B cell (primary cell): ENCODE measurements around the gene LTBP3. TPM values are rescaled to one million over a fixed set of nuclear protein-coding genes. Genes with fewer than 3 reads are reported as not detected.
A peak's percentile ranks its signal among the peaks of the same experiment; 100 is the strongest.

Experiments
- ATAC-seq: fragments of 200-7000 bp; cut with Tn5 transposase; one replicate; pipeline ENCODE4 v1.10.0; 2021; ENCODE audit warnings: low read depth, mild to moderate bottlenecking, moderate number of reproducible peaks, moderate library complexity
- CTCF ChIA-PET: fragments of 350-600 bp; sonication (Branson Sonifier 250); formaldehyde crosslinking; loops from one replicate; lab custom pipeline; 2021; ENCODE audit warnings: antibody characterized with exemption, inconsistent platforms; lab: Charles Lee
- POLR2A ChIA-PET: fragments of 350-600 bp; sonication (Branson Sonifier 250); formaldehyde crosslinking; loops from one replicate; lab custom pipeline; 2021; ENCODE audit warnings: antibody characterized with exemption; lab: Charles Lee
- DNase-seq: peaks from one replicate; pipeline ENCODE4 v3.0.0; 2013
- H2AFZ ChIP-seq: 2 replicates; pipeline ENCODE4 v1.6.1; 2012; ENCODE audit warnings: mild to moderate bottlenecking, low read depth, low read length; ENCODE audit not compliant: insufficient read depth, poor library complexity, severe bottlenecking
- H3K27ac ChIP-seq, 2 donors: 1 replicate in 1 of 2; 2 replicates in 1 of 2; pipeline ENCODE4 v1.5.1; 2012 to 2013; ENCODE audit warnings: low read length in 2 of 2, mild to moderate bottlenecking in 2 of 2, moderate library complexity in 1 of 2
- H3K27me3 ChIP-seq, 4 experiments: fragments of 200-600 bp in 1 of 4; sonication (generic) in 1 of 4; replicated peaks in 1 of 4; 1 replicate in 2 of 4; 2 replicates in 2 of 4; pipeline versions ENCODE4 v1.6.1 to v1.7.0; 2013 to 2016; ENCODE audit warnings: low read length in 3 of 4, mild to moderate bottlenecking in 2 of 4, mixed read lengths in 1 of 4, moderate library complexity in 1 of 4; ENCODE audit not compliant: insufficient read depth in 4 of 4, control insufficient read depth in 3 of 4; ENCODE audit errors: control extremely low read depth in 1 of 4
- H3K36me3 ChIP-seq, 2 experiments: replicated peaks in 1 of 2; 1 replicate in 1 of 2; 2 replicates in 1 of 2; pipeline versions ENCODE4 v1.6.1 to v1.7.1; 2013; ENCODE audit warnings: low read length in 1 of 2; ENCODE audit not compliant: insufficient read depth in 2 of 2, control insufficient read depth in 1 of 2; ENCODE audit errors: control extremely low read depth in 1 of 2, extremely low read depth in 1 of 2
- H3K4me1 ChIP-seq, 2 donors: fragments of 200-600 bp in 1 of 2; sonication (generic) in 1 of 2; 1 replicate in 1 of 2; 2 replicates in 1 of 2; pipeline versions ENCODE4 v1.5.1 to v1.6.1; 2013 to 2017; ENCODE audit warnings: low read length in 2 of 2; ENCODE audit not compliant: control insufficient read depth in 2 of 2, insufficient read depth in 2 of 2
- H3K4me2 ChIP-seq: replicated peaks from 2 replicates; pipeline ENCODE3; 2012; ENCODE audit warnings: mild to moderate bottlenecking, low read depth, low read length; ENCODE audit not compliant: poor library complexity, severe bottlenecking
- H3K4me3 ChIP-seq, 5 experiments: fragments of 200-600 bp in 1 of 5; sonication (generic) in 1 of 5; 1 replicate in 3 of 5; 2 replicates in 2 of 5; pipeline versions ENCODE4 v1.5.1 to v1.7.0; 2011 to 2016; ENCODE audit warnings: low read length in 4 of 5, mild to moderate bottlenecking in 4 of 5, low read depth in 2 of 5, control low read depth in 1 of 5, moderate library complexity in 1 of 5; ENCODE audit not compliant: insufficient read depth in 1 of 5; ENCODE audit errors: control extremely low read depth in 1 of 5, extremely low read depth in 1 of 5
- H3K79me2 ChIP-seq: fragments of 200-600 bp; sonication (generic); one replicate; pipeline ENCODE4 v1.6.0; 2016; ENCODE audit warnings: low read length; ENCODE audit not compliant: control insufficient read depth, insufficient read depth
- H3K9ac ChIP-seq: fragments of 200-600 bp; sonication (generic); 2 replicates; pipeline ENCODE4 v1.6.1; 2017; ENCODE audit warnings: mild to moderate bottlenecking, low read length, moderate library complexity
- H3K9me3 ChIP-seq, 3 donors: one replicate each; pipeline versions ENCODE4 v1.6.1 to v1.7.1; 2013; ENCODE audit warnings: low read length in 2 of 3; ENCODE audit not compliant: control insufficient read depth in 2 of 3, insufficient read depth in 1 of 3; ENCODE audit errors: control extremely low read depth in 1 of 3
- H4K20me1 ChIP-seq: 2 replicates; pipeline ENCODE4 v1.6.0; 2012; ENCODE audit warnings: mild to moderate bottlenecking, low read length; ENCODE audit not compliant: insufficient read depth, control insufficient read depth, poor library complexity, severe bottlenecking
- H3K27ac Mint-ChIP-seq: one replicate; pipeline ENCODE4 v1.8.0; 2021; ENCODE audit warnings: mixed read lengths
- H3K27me3 Mint-ChIP-seq: one replicate; pipeline ENCODE4 v1.8.0; 2021; ENCODE audit warnings: mixed read lengths
- H3K4me1 Mint-ChIP-seq: one replicate; pipeline ENCODE4 v1.8.0; 2021; ENCODE audit warnings: mixed read lengths
- H3K4me3 Mint-ChIP-seq: one replicate; pipeline ENCODE4 v1.8.0; 2021; ENCODE audit warnings: mixed read lengths
- H3K9me3 Mint-ChIP-seq: one replicate; pipeline ENCODE4 v1.8.0; 2022; ENCODE audit warnings: mixed read lengths; ENCODE audit not compliant: insufficient read depth
- EZH2 ChIP-seq: IDR thresholded peaks from 2 replicates; pipeline ENCODE4 v1.6.1; 2012; ENCODE audit warnings: borderline replicate concordance, low read depth, mild to moderate bottlenecking, moderate library complexity, low read length; ENCODE audit not compliant: insufficient read depth, poor library complexity, severe bottlenecking
- WGBS: methylation state at CpG from one replicate; pipeline ENCODE4 v1.1.5; 2013; ENCODE audit warnings: missing lambda C conversion rate; ENCODE audit not compliant: insufficient coverage; 5-methylcytosine and 5-hydroxymethylcytosine counted together
- intact Hi-C: fragments of 100-400 bp; cut with micrococcal nuclease; formaldehyde crosslinking; loops from one replicate; pipeline ENCODE4 v1.10.0; 2022
- polyA plus RNA-seq: library from polyadenylated mRNA; depleted of rRNA; stranded (reverse); fragments of >200 nt; gene quantifications from 2 replicates; pipeline ENCODE4 v1.2.3, GENCODE V29; 2012
- total RNA-seq, 2 donors: library from RNA; stranded (reverse); fragments of 120-200 nt in 1 of 2; gene quantifications; 1 replicate in 1 of 2; 2 replicates in 1 of 2; pipeline versions ENCODE4 v1.2.3 to v1.2.4, GENCODE V29; 2013 to 2022
- TF ChIP-seq, protein P1 (sequence below): fragments of 200-600 bp; IDR thresholded peaks from one replicate; pipeline ENCODE4 v1.8.0; 2022; ENCODE audit warnings: antibody characterized with exemption, mild to moderate bottlenecking

The LTBP3 gene
- total and polyA plus RNA-seq, 2 donors (not counting 1 experiment from before 2014, with no cell fraction given), result 65.1 to 69.0 TPM

DNA sequence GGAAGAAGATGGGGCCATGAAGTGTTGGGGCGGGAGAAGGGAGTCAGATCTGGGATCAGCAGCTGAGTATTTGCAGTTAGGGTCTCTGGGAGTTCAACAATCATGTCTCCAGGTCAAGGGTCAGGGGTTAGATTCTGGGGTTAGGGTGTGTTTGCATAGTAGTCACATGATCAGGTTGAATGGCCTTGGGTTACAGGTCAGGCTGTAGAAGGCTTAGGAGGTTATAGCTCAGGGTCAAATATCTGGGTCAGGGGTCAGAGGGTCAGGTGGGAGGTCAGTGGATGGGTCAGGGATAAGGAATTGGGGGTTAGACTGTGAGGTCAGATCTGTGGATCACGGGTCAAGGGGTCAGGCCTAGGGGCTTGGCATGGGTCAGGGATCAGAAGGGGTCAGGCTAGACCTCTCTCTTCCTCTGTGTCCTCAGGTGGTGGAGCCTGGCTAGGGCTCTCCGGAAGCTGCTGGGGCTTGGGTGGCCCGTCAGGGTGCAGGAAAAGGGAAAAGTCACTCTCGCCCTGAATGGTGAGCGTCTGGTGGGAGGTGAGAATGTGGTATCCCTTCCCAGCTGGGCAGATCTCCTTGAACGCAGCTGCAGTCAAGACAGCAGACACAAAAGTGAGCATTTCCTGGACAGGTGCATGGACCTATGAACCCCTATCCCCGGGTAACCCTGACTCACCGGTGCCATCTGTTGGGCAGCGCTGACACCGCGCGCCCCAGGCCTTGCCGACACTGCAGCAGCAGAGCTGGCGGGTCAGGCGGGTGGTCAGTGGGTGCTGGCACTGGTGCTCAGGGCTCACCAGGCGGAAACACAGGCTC, 6.4 kb downstream of the LTBP3 start:
- peak overlapping the region; percentile 61 for H3K4me2 ChIP-seq
- Mint-ChIP-seq H3K9me3 (no peaks in the 10 kb centered on the region), H3K27me3 (no peaks in the 10 kb centered on the region), H3K4me1 (peaks cover 66% of the 10 kb centered on the region), H3K4me3 (peak overlapping the region; percentile 61), H3K27ac (peak overlapping the region; percentile 89)
- H4K20me1 ChIP-seq, result no peaks in the 10 kb centered on the region
- no peak overlapping the region for H3K4me3 ChIP-seq
- no peaks in the 10 kb centered on the region for H3K9me3 ChIP-seq
- TF ChIP-seq, protein P1, sequence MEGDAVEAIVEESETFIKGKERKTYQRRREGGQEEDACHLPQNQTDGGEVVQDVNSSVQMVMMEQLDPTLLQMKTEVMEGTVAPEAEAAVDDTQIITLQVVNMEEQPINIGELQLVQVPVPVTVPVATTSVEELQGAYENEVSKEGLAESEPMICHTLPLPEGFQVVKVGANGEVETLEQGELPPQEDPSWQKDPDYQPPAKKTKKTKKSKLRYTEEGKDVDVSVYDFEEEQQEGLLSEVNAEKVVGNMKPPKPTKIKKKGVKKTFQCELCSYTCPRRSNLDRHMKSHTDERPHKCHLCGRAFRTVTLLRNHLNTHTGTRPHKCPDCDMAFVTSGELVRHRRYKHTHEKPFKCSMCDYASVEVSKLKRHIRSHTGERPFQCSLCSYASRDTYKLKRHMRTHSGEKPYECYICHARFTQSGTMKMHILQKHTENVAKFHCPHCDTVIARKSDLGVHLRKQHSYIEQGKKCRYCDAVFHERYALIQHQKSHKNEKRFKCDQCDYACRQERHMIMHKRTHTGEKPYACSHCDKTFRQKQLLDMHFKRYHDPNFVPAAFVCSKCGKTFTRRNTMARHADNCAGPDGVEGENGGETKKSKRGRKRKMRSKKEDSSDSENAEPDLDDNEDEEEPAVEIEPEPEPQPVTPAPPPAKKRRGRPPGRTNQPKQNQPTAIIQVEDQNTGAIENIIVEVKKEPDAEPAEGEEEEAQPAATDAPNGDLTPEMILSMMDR, result peak; percentile 76
- TF ChIP-seq EZH2, result no peak
- DNase-seq (peak; percentile 85), ATAC-seq (peak; percentile 85)
- CTCF ChIA-PET, result interaction anchor here (0.6 to 4.1 kb wide), 32 partner anchors 10 to 378 kb away, joined by 3 to 108 read pairs (median 4); partner anchors contain the start of genes EHBP1L1, FAM89B, MALAT1 and RELA
- H3K36me3 ChIP-seq, result no peaks in the 10 kb centered on the region
- 31% methylated on average over 17 of the region's 17 CpGs for WGBS
- no peak overlapping the region for H3K27ac ChIP-seq
- H2AFZ ChIP-seq, result no peak overlapping the region
- H3K4me1 ChIP-seq, result peaks cover 42 to 64% of the 10 kb centered on the region in 2 donors
- intact Hi-C loops, result loop anchor here (1.0 kb wide), 2 partner anchors 11 to 37 kb away; no protein-coding TSS in a partner anchor
- H3K9ac ChIP-seq, result no peak overlapping the region
- H3K79me2 ChIP-seq, result peaks cover 5% of the 10 kb centered on the region
- POLR2A ChIA-PET, result interaction anchor here (0.6 to 1.9 kb wide), 8 partner anchors 11 to 160 kb away, joined by 3 to 13 read pairs (median 4); partner anchors contain the start of gene SCYL1
- no peaks in the 10 kb centered on the region for H3K27me3 ChIP-seq

DNA sequence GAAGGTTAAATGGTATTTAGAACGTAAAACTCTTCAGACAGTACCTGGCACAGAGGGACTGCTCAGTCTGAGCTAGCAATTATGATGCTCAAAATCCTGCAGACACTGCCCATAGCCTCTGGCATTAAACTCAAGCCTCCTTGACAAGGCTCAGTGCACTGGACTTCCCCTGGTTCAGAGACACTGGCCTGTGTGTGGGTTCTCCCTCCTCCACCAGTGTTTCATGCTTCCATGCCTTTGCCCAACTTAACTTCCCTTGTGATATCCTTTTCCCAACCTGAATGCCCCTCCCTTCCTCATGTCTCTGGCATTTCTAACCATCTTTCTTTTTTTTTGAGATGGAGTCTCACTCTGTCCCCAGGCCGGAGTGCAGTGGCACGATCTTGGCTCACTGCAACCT, 9.1 kb downstream of the LTBP3 start:
- DNase-seq (no peak), ATAC-seq (no peak)
- Histone ChIP-seq H2AFZ (no peak overlapping the region), H3K36me3 (no peaks in the 10 kb centered on the region), H3K79me2 (peaks cover 5% of the 10 kb centered on the region), H3K4me2 (no peak overlapping the region), H4K20me1 (no peaks in the 10 kb centered on the region), H3K27me3 (no peaks in the 10 kb centered on the region), H3K9ac (no peak overlapping the region), H3K4me3 (no peak overlapping the region), H3K4me1 (peaks cover 47 to 70% of the 10 kb centered on the region in 2 donors), H3K27ac (no peak overlapping the region), H3K9me3 (no peaks in the 10 kb centered on the region)
- 94% methylated on average over 2 of the region's 3 CpGs for WGBS
- Mint-ChIP-seq H3K4me3 (no peak overlapping the region), H3K9me3 (no peaks in the 10 kb centered on the region), H3K4me1 (peaks cover 69% of the 10 kb centered on the region), H3K27ac (peak overlapping the region; percentile 73), H3K27me3 (no peaks in the 10 kb centered on the region)
- CTCF ChIA-PET, result interaction anchor here (0.7 to 1.9 kb wide), 4 partner anchors 9 to 16 kb away, joined by 4 to 12 read pairs (median 8); no protein-coding TSS in a partner anchor
- TF ChIP-seq EZH2, result no peak
- TF ChIP-seq, protein P1, result no peak
- POLR2A ChIA-PET, result interaction anchor here (0.7 to 1.0 kb wide), 3 partner anchors 8 to 24 kb away, joined by 3 to 4 read pairs (median 3); partner anchors contain the start of genes SCYL1 and ZNRD2
- intact Hi-C loops, result loop anchor here (10.0 kb wide), 1 partner anchor 434 kb away; the partner anchor contains the start of genes TM7SF2 and ZNHIT2
